SK-N-DZ (cell line): ENCODE measurements around the gene DMXL2. TPM values are rescaled to one million over a fixed set of nuclear protein-coding genes. Genes with fewer than 3 reads are reported as not detected.
"Not testable (repeated sequence)": the region's sequence is repeated elsewhere in the genome, so short reads cannot be mapped to it uniquely, and the experiment has no call there.

Experiments
- DNase-seq: peaks from one replicate; pipeline ENCODE4 v3.0.0-alpha.2; 2015; ENCODE audit warnings: low spot score
- polyA plus RNA-seq, 2 experiments: library from polyadenylated mRNA; depleted of rRNA; stranded (reverse); fragments of >200 nt; gene quantifications; 2 replicates each; pipeline ENCODE4 v1.2.3, GENCODE V29; 2014

DMXL2 gene, protein sequence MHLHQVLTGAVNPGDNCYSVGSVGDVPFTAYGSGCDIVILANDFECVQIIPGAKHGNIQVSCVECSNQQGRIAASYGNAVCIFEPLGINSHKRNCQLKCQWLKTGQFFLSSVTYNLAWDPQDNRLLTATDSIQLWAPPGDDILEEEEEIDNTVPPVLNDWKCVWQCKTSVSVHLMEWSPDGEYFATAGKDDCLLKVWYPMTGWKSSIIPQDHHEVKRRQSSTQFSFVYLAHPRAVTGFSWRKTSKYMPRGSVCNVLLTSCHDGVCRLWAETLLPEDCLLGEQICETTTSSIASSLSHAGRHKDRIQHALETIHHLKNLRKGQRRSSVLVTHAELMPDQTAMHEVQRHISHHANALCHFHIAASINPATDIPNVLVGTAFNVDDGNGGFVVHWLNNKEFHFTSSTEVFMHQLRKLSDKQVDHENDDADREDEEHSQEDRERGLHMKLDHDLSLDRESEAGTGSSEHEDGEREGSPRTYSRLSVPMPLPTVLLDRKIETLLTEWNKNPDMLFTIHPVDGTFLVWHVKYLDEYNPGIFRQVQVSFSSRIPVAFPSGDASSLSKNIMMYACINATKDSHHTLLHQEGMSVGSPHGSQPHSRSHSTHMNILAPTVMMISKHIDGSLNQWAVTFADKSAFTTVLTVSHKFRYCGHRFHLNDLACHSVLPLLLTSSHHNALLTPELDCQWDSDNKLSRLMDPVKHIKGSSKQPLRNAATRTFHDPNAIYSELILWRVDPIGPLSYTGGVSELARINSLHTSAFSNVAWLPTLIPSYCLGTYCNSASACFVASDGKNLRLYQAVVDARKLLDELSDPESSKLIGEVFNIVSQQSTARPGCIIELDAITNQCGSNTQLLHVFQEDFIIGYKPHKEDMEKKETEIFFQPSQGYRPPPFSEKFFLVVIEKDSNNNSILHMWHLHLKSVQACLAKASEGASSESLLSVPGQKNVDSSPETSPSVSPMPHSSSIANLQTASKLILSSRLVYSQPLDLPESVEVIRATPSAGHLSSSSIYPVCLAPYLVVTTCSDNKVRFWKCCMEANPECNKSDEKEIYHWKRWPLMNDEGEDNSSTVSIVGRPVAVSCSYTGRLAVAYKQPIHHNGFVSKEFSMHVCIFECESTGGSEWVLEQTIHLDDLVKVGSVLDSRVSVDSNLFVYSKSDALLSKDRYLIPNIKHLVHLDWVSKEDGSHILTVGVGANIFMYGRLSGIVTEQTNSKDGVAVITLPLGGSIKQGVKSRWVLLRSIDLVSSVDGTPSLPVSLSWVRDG (N-terminal part only)
- 77.4 and 88.4 TPM in 2 replicates for polyA plus RNA-seq (2014; cell fraction: cytosol; rRNA removed)
- polyA plus RNA-seq (2014; cell fraction: nucleus; rRNA removed), result 232 and 271 TPM in 2 replicates

DNA sequence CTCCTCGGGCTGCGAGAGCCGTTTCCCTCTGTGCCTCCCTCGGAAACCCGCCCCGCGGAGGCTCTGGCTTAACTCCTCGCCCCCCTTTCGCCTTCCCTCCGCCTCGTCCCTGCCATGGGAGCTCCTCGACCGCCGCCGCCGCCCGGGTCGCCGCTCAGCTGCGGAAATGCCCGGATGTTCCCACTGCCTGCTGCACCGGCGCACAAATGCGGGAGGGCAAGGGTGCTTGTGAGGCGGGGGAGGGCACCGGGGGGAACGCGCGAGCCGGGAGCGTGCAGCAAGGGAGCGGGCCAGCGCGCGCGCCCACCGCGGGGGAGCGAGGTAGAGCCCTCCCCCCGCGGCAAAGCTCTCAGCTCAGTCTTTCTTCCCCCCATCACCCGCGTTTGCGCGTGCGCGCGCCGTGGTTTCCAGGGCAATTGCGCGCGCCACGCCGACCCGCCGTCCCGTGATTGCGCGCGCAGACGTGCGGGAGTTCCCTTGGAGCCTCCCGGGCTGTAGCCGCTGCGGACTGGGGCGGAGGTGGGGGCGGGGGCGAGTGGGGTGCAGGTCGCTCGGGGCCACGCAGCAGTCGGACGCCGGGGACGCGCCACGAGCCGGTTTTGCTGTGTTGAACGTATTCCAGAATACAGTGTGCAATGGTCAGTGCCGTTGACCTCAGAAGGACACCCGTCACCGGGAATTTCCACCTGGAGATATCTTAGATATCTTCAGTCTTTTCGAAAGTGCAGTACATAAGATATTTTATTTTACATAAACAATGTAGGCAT lies at the start of gene DMXL2:
Gene DMXL2, minus strand, starts transcription at position 168 of the 767 bp plus-strand sequence. CDS start 226 bp downstream, outside the sequence.
- peak; percentile 92 for DNase-seq

DNA sequence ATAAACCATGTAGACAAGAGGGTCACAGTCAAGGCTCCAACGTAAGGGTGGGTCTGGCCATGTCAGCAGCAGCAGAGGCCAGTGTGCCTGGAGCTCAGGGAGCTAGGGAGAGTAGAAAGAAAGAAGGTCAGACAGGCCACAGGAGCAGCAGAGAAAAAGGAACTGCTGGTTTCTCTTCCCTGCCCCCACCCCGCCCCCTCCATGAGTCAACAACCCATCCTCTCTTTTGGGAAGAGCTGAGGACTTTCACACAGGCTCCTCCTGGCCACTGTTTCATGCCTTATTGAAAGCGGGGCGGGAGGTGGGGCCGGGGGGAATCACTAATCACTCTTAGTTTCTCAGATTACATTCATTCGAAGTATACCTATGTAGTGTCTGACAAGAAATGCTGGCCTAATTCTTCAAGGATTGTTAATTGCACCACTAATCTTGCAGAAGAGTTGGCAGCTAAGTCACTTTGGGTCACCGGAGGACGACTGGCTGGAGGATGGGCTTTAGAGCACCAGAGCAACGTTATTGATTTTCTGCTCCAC lies 49.6 kb upstream of the DMXL2 start:
- DNase-seq, result peak; percentile 28

- DNase-seq, result no peak
Observed at GRCh38 chr15:51669381-51669780, 46.8 kb upstream of the DMXL2 start.

- DNase-seq, result no peak
Observed at GRCh38 chr15:51668446-51668845, 45.9 kb upstream of the DMXL2 start.

DNA sequence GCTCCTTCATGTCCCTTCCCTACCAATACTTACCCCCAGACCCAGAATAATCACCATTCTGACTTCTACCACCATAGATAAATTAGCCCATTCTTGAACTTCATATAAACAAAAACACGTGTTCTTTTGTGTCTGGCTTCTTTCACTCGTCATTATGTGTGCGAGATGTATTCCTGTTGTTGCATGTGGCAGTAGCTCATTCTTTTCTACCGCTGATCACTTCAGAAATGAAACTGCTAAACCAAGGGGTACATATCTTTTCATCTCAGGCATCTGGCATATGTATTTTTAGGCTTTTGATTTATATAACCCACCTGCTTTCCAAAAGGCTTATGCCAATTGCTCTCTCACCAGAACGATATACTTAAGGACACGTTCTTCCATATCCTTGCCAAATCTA lies 44.9 kb upstream of the DMXL2 start:
- peak; percentile 86 for DNase-seq

GRCh38 chr15:51661072-51661471 lies 38.5 kb upstream of the DMXL2 start:
- DNase-seq, result no peak

DNA sequence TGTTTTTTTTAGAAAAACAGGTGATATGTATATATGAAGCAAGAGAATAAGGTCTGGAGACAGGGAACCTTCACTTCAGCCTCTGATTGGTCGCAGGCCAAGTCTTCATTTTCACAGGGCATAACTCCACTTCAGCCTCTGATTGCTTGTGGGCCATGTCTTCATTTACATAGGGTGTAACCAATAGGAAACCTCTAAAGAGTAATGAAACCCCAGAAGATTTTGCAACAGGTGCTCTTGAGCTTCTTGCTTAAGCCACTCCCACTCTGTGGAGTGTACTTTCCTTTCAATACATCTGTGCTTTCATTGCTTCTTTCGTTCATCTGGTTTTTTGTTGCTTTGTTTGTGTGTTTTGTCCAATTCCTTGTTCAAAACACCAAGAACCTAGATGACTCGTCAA lies 36.1 kb upstream of the DMXL2 start:
- DNase-seq, result no peak

DNA sequence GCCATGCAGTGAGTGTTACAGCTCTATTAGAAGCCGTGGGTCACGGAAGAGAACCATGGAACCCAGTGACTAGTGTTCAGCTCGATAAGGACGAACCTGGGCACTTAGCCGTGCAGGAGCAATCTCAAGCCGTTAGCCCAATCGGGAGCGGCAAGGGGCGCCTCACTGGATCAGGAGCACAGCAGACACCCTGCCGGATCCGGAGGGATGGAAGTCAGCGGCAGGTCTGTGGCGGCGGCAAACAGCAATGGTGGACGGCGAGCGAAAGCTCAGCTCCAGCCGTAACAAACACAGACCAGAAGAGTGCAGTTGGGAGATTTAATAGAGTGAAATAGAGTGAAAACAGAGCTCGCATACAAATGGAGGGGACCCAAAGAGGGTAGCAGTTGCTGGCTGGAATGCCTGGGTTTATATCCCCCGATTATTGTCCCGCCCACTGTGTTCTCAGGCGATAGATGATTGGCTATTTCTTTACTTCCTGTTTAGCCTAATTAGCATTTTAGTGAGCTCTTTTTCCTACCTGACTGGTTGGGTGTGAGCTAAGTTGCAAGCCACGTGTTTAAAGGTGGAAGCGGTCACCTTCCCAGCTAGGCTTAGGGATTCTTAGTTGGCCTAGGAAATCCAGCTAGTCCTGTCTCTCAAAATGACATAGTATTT lies 33.0 kb upstream of the DMXL2 start:
- DNase-seq, result not testable (repeated sequence)

DNA sequence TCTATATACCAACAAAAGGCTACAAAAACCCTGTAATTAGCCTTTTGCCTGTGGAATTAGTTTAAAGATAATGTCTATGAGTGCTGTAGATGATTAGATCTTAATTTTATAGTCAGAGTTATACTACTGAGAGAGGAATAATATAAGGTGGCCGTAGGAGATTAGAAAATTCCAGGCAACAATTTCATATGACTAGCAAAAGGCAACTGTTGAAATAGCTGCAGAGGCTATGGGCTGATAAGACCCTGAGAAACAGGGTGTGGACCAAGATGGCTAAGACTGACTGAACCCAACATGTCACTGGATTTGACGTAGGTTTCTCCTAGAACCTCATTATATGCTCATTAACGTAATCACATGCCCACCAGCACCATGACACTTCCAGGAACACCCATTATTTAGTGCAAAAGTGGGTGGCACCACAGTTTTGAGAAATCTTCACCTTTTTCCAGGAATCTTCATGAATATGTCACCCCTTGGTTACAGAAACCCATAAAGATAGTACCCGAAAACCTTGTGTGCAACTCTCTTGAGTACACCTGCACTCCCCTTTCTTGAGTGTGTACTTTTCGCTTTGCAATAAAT lies 29.6 kb upstream of the DMXL2 start:
- no peak for DNase-seq

- peak; percentile 77 for DNase-seq
Observed at GRCh38 chr15:51649659-51650521, 27.3 kb upstream of the DMXL2 start.

DNA sequence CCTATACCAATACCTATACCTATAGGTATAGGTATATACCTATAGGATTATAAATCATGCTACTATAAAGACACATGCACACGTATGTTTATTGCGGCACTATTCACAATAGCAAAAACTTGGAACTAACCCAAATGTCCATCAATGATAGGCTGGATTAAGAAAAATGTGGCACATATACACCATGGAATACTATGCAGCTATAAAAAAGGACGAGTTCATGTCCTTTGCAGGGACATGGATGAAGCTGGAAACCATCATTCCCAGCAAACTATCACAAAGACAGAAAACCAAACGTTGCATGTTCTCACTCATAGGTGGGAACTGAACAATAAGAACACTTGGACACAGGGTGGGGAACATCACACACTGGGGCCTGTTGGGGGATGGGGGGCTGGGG lies 26.1 kb upstream of the DMXL2 start:
- DNase-seq, result not testable (repeated sequence)

- not testable (repeated sequence) for DNase-seq
Observed at GRCh38 chr15:51648101-51648500, 25.5 kb upstream of the DMXL2 start.

- DNase-seq, result no peak
Observed at GRCh38 chr15:51647128-51647562, 24.6 kb upstream of the DMXL2 start.

GRCh38 chr15:51642696-51643095 lies 20.1 kb upstream of the DMXL2 start:
- no peak for DNase-seq

- DNase-seq, result no peak
Observed at GRCh38 chr15:51641490-51642130, 19.0 kb upstream of the DMXL2 start.

- no peak for DNase-seq
Observed at GRCh38 chr15:51634591-51635198, 12.1 kb upstream of the DMXL2 start.

- DNase-seq, result no peak
Observed at GRCh38 chr15:51629612-51630011, 7.0 kb upstream of the DMXL2 start.

DNA sequence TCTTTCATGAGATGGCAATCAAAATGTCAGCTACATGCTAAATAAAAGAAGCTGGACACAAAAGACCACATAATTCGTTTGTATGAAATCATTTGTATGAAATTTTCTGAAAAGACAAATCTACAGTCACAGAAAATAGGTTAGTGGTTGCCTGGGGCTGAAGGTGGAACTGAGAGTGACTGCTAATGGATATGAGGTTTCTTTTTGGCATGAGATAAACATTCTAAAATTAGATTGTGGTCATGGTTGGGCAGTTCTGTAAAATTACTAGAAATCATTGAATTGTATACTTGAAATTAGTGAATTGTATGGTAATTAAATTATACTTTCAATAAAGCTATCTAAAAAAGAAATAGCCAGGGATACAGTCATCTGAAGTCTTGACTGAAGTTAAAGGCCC lies 2.7 kb upstream of the DMXL2 start:
- no peak for DNase-seq
